Measurements from ENCODE around the gene BRF1. TPM values are rescaled to one million over a fixed set of nuclear protein-coding genes. Genes with fewer than 3 reads are reported as not detected.
A peak's percentile ranks its signal among the peaks of the same experiment; 100 is the strongest.

BRF1 gene
- total RNA-seq, 4 donors from 2014 or later: 22.8 to 46.5 (median 30.7) TPM

GRCh38 chr14:105250008-105250366 lies 50.8 kb downstream of the BRF1 start:
- DNase-seq (ENCODE audit: low spot score) (no peak), ATAC-seq (ENCODE audit: low FRiP score) (no peak)
- TF ChIP-seq CTCF (IDR thresholded peaks at IDR 0.05): no peak

- ATAC-seq (ENCODE audit: low FRiP score) (peak; percentile 8), DNase-seq (ENCODE audit: low spot score) (no peak)
- TF ChIP-seq CTCF (IDR thresholded peaks at IDR 0.05): no peak
These were observed 51.4 kb downstream of the BRF1 start for GRCh38 chr14:105249182-105250007.

GRCh38 chr14:105248368-105249181 lies 52.2 kb downstream of the BRF1 start, which contains the start of gene BTBD6:
Gene BTBD6 (plus strand): TSS chr14:105248533. CDS start chr14:105248712, 179 bp downstream.
- peak; percentile 40 for DNase-seq (ENCODE audit: low spot score)
- no peak for TF ChIP-seq CTCF (IDR thresholded peaks at IDR 0.05)
- ATAC-seq (ENCODE audit: low FRiP score): peak; percentile 85

GRCh38 chr14:105247715-105248367 lies 53.0 kb downstream of the BRF1 start:
- no peak for DNase-seq (ENCODE audit: low spot score)
- TF ChIP-seq CTCF (IDR thresholded peaks at IDR 0.05): no peak
- peak; percentile 11 for ATAC-seq (ENCODE audit: low FRiP score)

- no peak for TF ChIP-seq CTCF (IDR thresholded peaks at IDR 0.05)
- DNase-seq (ENCODE audit: low spot score): no peak
- no peak for ATAC-seq (ENCODE audit: low FRiP score)
These were observed 53.8 kb downstream of the BRF1 start for GRCh38 chr14:105247026-105247425.

GRCh38 chr14:105244334-105244733 lies 56.5 kb downstream of the BRF1 start:
- ATAC-seq (ENCODE audit: low FRiP score) (no peak), DNase-seq (ENCODE audit: low spot score) (no peak)
- TF ChIP-seq CTCF (IDR thresholded peaks at IDR 0.05): no peak
